Breast epithelium (tissue), 3 donors: ENCODE measurements around the gene LRRC38.

Experiments
- POLR2AphosphoS5 ChIP-seq, 3 donors: sonication (generic); formaldehyde crosslinking; IDR thresholded peaks; one replicate each; pipeline ENCODE4 v1.6.1; 2017; ENCODE audit warnings: antibody characterized with exemption in 3 of 3
- TF ChIP-seq, protein P1 (sequence below), 3 donors: fragments of 450-650 bp; IDR thresholded peaks; one replicate each; pipeline ENCODE4 v1.5.1; 2016 to 2017; ENCODE audit warnings: antibody characterized with exemption in 3 of 3, mild to moderate bottlenecking in 3 of 3, moderate library complexity in 3 of 3

DNA sequence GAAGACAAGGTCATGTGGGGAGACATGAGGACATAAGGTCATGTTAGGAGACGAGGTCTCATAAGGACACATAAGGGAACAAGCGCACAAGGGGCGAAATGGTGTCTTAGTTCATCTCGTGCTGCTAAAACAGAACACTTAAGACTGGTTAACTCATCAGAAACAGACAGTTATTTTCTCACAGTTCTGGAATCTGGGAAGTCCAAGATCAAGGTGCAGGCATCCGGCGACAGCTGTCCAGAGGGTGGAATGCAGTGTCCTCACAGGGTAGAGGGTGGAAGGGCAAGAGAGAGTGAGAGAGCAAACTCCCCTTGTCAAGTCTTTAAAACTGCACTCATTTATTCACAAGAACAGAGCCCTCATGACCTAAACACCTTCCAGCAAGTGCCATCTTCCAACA, 35.2 kb upstream of the LRRC38 start:
- no peak for TF ChIP-seq POLR2AphosphoS5 (IDR thresholded peaks at IDR 0.05)
- TF ChIP-seq, protein P1, sequence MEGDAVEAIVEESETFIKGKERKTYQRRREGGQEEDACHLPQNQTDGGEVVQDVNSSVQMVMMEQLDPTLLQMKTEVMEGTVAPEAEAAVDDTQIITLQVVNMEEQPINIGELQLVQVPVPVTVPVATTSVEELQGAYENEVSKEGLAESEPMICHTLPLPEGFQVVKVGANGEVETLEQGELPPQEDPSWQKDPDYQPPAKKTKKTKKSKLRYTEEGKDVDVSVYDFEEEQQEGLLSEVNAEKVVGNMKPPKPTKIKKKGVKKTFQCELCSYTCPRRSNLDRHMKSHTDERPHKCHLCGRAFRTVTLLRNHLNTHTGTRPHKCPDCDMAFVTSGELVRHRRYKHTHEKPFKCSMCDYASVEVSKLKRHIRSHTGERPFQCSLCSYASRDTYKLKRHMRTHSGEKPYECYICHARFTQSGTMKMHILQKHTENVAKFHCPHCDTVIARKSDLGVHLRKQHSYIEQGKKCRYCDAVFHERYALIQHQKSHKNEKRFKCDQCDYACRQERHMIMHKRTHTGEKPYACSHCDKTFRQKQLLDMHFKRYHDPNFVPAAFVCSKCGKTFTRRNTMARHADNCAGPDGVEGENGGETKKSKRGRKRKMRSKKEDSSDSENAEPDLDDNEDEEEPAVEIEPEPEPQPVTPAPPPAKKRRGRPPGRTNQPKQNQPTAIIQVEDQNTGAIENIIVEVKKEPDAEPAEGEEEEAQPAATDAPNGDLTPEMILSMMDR (IDR thresholded peaks at IDR 0.05) = no peak
